Stimulated activated CD8-positive, alpha-beta memory T cell treated with anti-CD3 and anti-CD28 coated beads, Interleukin-7, amount 100 ng/mL, for 24 hours (primary cell): Measurements from ENCODE around the gene ENTPD8.

Experiments used
- DNase-seq: peaks from one replicate; pipeline ENCODE4 v3.0.0-alpha.2; 2020; ENCODE audit warnings: low read depth

Gene ENTPD8

GRCh38 chr9:137431416-137431931 is 9.7 kb downstream of the ENTPD8 start:
- no peak for DNase-seq

- DNase-seq: no peak
These were observed 10.3 kb downstream of the ENTPD8 start for GRCh38 chr9:137430723-137431415.

DNA sequence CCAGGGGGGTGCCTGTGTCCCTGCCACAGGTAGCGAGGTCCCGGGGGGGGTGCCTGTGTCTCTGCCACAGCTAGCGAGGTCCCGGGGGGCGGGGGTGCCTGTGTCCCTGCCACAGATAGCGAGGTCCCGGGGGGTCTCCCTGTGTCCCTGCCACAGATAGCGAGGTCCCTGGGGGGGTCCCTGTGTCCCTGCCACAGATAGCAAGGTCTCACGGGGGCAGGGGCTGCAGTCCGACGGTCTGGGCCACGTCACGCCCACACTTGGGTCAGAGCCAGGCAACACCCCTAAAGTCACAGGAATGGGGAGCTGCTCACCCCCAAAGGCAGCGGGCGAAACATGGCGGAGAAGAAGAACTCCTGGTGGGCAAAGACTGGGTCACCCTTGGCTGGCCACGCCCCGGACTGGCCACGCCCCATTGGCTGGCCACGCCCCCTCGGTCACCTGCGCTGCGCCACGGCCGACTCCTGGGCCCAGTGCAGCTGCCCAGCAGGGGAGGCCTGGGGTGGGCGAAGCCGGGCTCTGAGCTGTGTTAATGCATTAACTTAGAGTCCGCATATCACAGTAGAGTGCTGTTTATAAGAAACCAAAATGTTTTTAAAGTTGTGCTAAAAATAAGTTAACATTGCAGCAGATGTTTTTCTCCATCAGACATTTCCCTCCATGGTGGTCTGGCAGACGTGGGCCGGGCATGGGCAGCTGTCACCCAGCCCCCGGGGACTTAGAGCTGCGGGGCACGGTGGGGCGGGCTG is 11.0 kb downstream of the ENTPD8 start:
- no peak for DNase-seq

GRCh38 chr9:137429546-137429890 is 11.6 kb downstream of the ENTPD8 start:
- no peak for DNase-seq

DNA sequence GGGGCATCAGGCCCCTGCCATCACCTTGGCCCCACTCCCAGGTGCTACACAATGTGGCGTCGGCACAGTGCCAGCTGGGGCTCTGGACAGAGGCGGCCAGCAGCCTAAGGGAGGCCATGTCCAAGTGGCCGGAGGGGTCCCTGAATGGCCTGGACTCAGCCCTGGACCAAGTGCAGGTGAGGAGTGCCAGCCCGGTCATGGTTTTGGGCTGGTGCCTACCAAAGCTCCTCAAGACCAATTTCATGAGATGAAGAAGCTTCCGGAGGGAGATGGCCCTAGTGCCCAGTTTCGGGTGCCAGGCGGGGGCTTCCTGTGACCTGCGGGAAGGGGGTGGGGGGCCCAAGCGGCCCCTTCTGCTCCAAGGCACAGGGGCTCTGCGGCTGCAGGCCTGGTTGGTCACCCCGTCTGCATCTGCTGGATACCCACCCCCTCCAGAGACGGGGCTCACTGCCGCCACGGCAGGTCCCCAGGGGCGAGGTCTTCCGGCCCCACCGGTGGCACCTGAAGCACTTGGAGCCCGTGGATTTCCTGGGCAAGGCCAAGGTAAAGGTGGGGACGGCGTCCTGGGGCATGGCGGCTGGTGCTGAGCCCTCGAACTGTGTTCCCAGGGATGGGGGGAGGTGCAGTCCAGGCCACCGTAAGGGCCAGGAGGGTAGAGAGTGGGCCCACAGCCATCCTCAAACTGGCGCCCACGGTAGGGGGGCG is 12.2 kb downstream of the ENTPD8 start:
- no peak for DNase-seq

DNA sequence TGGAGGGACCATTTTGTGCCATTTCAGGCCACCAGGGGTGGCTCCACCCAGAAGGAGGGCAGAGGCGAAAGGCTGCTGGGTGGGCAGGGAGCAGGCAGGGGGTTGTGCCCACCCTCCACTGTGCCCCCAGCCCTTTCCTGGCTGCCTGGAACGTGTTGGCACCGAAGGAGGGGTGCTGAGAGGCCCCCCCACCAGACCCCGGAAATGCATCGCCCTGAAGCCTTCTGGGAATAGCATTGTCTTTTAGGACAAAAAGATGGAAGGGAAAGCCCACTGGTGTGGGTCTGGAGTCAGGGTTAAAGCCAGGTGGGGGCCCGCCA is 12.9 kb downstream of the ENTPD8 start:
- no peak for DNase-seq

DNA sequence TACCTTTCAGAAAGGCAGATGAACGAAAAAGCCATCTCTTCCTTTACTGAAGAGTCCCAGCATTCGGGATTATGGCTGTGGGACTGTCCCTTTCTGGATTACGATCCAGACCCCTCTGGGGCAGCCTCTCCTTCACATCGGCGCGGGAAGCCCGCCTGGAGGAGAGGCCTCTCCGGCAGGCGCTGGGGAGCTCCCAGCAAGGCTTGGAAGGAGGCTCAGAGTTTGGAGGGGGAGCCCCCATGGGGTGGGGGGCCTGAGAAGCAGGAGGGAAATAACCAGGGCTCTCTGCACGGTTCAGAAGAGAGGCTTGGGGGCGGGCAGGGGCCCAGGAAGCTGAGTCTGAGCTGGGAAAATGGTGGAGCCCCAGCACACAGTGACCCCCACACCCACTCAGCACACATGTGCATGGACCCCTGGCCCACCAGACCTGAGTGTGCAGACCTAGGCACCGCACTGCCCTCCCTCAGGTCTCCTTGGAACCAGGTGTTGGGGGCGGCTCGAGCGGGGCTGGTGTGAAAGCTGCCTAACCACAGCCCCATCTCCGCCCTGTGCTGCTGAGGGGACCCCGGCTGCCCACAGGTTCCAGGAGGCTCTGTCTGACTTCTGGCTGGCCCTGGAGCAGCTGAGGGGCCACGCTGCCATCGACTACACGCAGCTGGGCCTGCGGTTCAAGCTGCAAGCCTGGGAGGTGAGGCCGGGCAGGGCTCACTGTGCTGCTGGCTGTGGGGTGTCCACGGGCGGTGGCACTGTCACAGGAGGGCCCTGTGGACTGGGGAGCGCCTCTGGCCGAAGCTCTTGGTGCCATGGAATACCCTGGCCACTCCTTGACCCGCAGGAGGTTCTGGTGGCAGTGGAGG is 13.5 kb downstream of the ENTPD8 start:
- no peak for DNase-seq

DNA sequence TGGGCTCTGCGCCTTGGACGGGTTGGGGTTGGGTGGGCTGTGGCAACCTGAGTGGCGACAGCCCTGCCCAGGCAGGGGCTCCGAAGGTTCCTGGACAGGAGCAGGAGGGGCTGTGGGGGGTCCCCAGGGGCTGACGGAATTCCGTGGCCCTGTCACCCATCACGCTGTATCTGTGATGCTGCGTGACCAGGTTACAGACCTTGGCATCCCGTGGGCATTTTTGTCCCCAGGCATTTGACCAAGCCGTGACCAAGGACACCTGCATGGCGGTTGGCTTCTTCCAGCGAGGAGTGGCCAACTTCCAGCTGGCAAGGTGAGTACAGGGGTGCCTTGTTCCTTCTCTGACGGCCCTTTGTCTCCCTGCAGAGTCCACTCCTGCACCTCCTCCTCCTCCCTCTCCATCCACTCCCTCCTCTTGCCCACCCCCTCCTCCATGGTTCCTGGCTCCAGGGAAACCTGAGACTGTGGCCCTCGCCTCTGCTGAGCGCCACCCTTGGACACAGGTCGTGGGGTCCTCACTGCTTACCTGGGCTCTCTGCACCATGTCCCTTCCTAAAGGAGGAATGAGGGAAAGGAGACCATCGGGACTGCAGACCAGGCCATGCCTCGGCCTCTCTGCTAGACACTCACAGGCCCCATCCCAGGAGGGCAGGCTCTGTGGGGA is 15.0 kb downstream of the ENTPD8 start:
- DNase-seq: no peak

GRCh38 chr9:137423514-137424291 is 17.5 kb downstream of the ENTPD8 start:
- DNase-seq: no peak

DNA sequence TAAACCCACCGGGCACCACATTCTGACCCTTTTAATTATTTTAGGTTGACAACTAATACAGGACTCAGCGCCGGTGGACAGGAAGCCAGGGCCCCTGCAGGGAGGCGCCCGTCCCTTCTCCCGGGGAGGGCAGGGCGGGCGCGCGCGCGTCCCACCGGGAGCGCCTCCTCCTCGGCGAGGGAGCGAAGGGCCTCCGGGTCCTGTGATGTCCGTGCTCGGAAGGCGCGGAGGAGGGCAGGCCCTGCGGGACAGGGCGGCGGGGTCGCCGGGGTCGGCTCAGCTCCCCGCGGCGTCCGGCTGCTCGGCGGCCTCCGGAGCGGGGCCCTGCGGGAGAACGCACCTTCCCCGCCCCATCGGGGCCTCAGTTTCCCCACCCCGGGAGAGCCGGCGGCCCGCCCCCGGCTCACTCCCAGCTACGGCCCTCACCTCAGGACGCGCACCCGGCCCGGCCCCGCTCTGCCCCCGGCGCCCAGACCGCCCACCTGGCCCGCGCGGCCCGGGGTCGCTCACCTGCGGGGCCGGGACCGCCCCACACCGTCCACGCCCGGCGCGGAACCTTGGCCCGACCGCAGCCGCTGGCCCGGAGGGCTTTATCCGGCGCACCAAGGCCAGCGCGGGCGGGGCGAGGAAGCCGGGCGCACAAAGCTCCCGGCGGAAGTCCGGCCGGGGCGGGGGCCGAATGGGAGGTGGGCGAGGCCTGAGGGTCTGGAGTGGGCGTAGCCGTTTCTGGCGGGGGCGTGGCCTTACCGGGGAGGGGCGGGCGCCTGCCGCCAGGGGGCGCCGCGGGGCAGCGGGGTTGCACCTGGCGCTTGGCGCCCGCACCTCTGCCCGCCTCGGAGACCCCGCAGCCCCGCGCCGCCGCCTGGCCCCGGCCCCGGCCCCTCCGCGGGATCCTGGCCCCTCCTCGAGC is 18.3 kb downstream of the ENTPD8 start, which contains the start of the genes EXD3 and NOXA1:
Gene EXD3, minus strand, starts transcription at position 559 of the 910 bp plus-strand sequence. CDS start 27,805 bp downstream, outside the sequence.
Gene NOXA1, plus strand, starts transcription at position 790 of the 910 bp plus-strand sequence. CDS start 137 bp downstream, outside the sequence.
- DNase-seq: peak; percentile 88

- no peak for DNase-seq
These were observed 19.1 kb downstream of the ENTPD8 start for GRCh38 chr9:137421838-137422603.

DNA sequence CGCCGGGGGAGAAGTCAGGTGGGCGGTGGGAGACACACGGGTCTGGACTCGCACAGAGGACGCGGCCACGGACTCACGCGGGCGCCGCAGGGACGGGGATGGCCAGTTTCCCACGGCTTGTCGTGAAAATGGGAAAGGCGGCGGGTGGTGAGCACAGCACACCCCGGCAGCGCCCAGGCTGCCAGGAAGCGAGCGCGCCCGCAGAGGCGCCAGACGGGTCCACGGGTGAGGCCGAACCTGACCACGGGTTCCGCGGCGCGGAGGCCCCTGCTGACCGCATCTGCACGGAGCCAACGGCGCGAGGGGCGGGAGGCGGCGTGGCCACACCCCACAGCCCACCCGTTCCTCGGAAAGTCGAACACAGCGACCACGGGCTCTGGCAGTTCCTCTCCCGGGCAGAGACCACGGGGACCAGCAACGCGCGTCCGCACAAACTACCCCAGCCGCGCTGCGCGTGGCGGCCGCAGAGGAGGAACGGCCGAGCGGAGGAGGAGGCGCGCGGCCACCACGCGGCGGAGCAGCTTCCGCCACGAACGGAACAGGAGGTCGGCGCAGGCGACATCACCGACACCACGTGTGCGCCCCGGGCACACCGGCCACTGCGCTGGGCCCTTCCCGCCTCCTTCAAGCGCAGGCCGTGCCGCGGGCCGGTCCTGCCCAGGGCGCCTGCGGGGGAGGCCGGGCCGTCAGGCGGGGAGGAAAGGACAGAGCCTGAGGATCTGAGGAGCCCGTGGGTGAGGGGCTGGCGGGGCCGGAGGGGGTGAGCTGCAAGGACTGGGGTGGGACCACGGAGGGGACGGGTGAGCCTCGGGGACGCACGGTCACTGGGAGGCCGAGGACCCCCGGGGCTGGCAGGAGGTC is 23.8 kb downstream of the ENTPD8 start:
- no peak for DNase-seq

DNA sequence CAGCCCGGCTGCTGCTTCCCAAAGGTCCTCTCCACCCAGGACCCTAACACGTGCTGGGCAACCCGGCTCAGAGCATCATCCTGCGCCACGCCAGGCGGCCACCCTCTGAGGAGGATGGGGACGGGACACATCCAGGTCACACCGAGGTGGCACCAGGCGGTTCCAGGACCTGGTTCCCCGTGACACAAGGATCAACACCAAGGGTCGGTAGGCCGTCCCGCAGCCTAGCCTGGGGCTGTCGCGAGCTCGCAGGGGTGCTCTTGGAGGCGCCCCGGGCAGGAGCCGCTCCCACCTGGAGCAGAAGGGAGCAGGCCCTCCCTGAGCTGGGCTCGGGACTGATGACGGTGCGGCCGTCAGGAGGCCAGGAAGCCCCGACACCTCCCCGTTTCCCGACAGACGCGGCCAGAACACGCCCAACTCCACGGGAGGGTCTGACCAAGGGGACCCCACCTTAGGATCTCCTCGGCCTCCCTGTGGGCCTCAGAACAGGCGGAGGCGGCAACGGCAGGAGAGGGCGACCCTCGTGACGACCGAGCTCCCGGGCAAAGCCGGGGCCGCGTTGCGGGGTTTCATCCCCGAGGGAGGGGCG is 24.5 kb downstream of the ENTPD8 start:
- no peak for DNase-seq

- no peak for DNase-seq
These were observed 25.1 kb downstream of the ENTPD8 start for GRCh38 chr9:137416006-137416562.

DNA sequence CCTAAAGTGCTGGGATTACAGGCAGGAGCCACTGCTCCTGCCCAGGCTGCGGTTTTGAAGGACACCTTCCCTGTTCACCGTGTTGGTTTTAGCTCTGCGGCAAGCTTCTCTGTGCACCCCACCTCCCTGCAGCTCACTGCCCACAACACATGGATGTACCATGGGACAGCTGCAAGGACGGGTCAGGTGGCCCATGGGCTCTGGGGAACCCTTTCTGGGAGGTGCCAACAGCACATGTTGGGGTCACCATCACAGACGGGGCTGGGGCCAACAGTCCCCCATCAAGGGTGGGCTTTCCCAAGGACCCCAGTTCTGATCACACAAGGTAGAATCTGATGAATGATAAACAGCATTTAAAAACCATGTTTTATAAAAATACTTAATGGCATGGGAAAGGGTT is 25.7 kb downstream of the ENTPD8 start:
- no peak for DNase-seq

GRCh38 chr9:137412431-137412830 is 28.7 kb downstream of the ENTPD8 start:
- no peak for DNase-seq
